Spleen (tissue), 7 donors: ENCODE results near the gene DDX51.

Source experiments
- POLR2AphosphoS5 ChIP-seq, 3 donors: sonication (generic); formaldehyde crosslinking; IDR thresholded peaks; one replicate each; pipeline ENCODE4 v1.5.1; 2017; ENCODE audit warnings: antibody characterized with exemption in 3 of 3
- TF ChIP-seq, protein P1 (sequence below), 11 experiments: fragments of 200-600 bp in 7 of 11; fragments of 450-650 bp in 4 of 11; sonication (generic) in 4 of 11; IDR thresholded peaks in 8 of 11; conservative IDR thresholded peaks in 3 of 11; 1 replicate in 7 of 11; 2 replicates in 4 of 11; pipeline versions ENCODE4 v1.4.0 to v1.8.0; 2016 to 2021; ENCODE audit warnings: antibody characterized with exemption in 11 of 11, inconsistent platforms in 4 of 11, mild to moderate bottlenecking in 1 of 11
- donor health status: DM: no; HTN: no; CAD: no; lungs with moderate emphysema.
- donor health status: DM: no; HTN: no; CAD: no.
- donor health status: DM: no; HTN: no; CAD: no.

DNA sequence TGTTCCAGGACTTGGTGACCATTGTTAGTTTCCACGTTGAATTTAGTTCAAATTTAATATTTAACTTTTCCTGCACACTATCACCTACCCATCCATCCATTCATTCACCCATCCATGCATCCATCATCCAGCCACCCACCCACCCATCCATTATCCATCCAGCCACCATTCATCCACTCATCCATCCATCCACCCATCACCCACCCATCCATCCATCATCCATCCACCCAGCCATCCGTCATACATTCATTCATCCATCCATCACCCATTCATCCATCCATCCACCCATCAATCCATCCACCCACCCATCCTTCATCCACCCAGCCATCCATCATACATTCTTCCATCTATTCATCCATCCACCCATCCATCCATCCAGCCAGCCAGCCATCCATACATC is 22.0 kb upstream of the DDX51 start:
- TF ChIP-seq, protein P1, sequence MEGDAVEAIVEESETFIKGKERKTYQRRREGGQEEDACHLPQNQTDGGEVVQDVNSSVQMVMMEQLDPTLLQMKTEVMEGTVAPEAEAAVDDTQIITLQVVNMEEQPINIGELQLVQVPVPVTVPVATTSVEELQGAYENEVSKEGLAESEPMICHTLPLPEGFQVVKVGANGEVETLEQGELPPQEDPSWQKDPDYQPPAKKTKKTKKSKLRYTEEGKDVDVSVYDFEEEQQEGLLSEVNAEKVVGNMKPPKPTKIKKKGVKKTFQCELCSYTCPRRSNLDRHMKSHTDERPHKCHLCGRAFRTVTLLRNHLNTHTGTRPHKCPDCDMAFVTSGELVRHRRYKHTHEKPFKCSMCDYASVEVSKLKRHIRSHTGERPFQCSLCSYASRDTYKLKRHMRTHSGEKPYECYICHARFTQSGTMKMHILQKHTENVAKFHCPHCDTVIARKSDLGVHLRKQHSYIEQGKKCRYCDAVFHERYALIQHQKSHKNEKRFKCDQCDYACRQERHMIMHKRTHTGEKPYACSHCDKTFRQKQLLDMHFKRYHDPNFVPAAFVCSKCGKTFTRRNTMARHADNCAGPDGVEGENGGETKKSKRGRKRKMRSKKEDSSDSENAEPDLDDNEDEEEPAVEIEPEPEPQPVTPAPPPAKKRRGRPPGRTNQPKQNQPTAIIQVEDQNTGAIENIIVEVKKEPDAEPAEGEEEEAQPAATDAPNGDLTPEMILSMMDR (IDR thresholded peaks at IDR 0.05 in 8 of 11, conservative IDR thresholded peaks at IDR 0.05 in 3 of 11), result no peak
- no peak for TF ChIP-seq POLR2AphosphoS5 (IDR thresholded peaks at IDR 0.05)
